Endothelial cell of umbilical vein (primary cell): Measurements from ENCODE around the gene TBC1D16. TPM values are rescaled to one million over a fixed set of nuclear protein-coding genes. Genes with fewer than 3 reads are reported as not detected.

ENCODE experiments used
- BruUV-seq: library from RNA; stranded (reverse); fragments of 400-500 nt; replicated peaks from 2 replicates; lab custom pipeline; 2021; lab: Mats Ljungman, UMichigan
- CTCF ChIA-PET: fragments of 300-600, 350-600 bp; sonication (Branson Sonifier 250); formaldehyde crosslinking; loops from one replicate; lab custom pipeline; 2021; ENCODE audit warnings: antibody characterized with exemption, inconsistent platforms; lab: Charles Lee
- POLR2A ChIA-PET: fragments of 300-600, 350-600 bp; sonication (Branson Sonifier 250); formaldehyde crosslinking; loops from one replicate; lab custom pipeline; 2021; ENCODE audit warnings: antibody characterized with exemption, inconsistent platforms; lab: Charles Lee
- DNase-seq: peaks from one replicate; pipeline ENCODE4 v3.0.0-alpha.2; 2011; ENCODE audit warnings: low read depth, low spot score
- FAIRE-seq: peaks from 2 replicates; lab custom pipeline; 2011; peaks lifted over from hg19 to GRCh38; lab: Jason Lieb, UNC
- H2AFZ ChIP-seq: 2 replicates; pipeline ENCODE4 v1.6.0; 2012; ENCODE audit warnings: low read depth, low read length, control low read depth, inconsistent platforms
- H3K27ac ChIP-seq: 2 replicates; pipeline ENCODE4 v1.5.1; 2011; ENCODE audit warnings: low read depth, mild to moderate bottlenecking, control low read depth, low read length, moderate library complexity; ENCODE audit not compliant: insufficient read depth
- H3K27me3 ChIP-seq, 2 experiments: 2 replicates each; pipeline versions ENCODE4 v1.6.0 to v1.6.1; 2011; ENCODE audit warnings: low read length in 2 of 2, mixed read lengths in 1 of 2; ENCODE audit not compliant: control insufficient read depth in 2 of 2, insufficient read depth in 2 of 2
- H3K36me3 ChIP-seq, 2 experiments: 2 replicates in 1 of 2; 3 replicates in 1 of 2; pipeline ENCODE4 v1.5.1; 2011; ENCODE audit warnings: low read length in 2 of 2, mild to moderate bottlenecking in 1 of 2, moderate library complexity in 1 of 2; ENCODE audit not compliant: control insufficient read depth in 2 of 2, insufficient read depth in 2 of 2; ENCODE audit errors: extremely low read depth in 1 of 2
- H3K4me1 ChIP-seq: 3 replicates; pipeline ENCODE4 v1.5.1; 2011; ENCODE audit warnings: mild to moderate bottlenecking, low read length; ENCODE audit not compliant: control insufficient read depth, insufficient read depth; ENCODE audit errors: extremely low read depth
- H3K4me2 ChIP-seq: 2 replicates; pipeline ENCODE4 v1.6.1; 2011; ENCODE audit warnings: low read length, control low read depth, mixed read lengths; ENCODE audit not compliant: insufficient read depth
- H3K4me3 ChIP-seq, 3 experiments: fragments of 200-600 bp in 1 of 3; sonication (generic), shearing (Covaris generic) in 1 of 3; replicated peaks in 1 of 3; 2 replicates each; pipeline ENCODE4 v1.5.1; 2011 to 2016; ENCODE audit warnings: control low read depth in 3 of 3, low read length in 3 of 3, mild to moderate bottlenecking in 2 of 3, inconsistent platforms in 1 of 3, low read depth in 1 of 3, moderate library complexity in 1 of 3; ENCODE audit not compliant: insufficient read depth in 1 of 3
- H3K79me2 ChIP-seq: 2 replicates; pipeline ENCODE4 v1.6.0; 2012; ENCODE audit warnings: low read length, inconsistent platforms; ENCODE audit not compliant: control insufficient read depth, insufficient read depth
- H3K9ac ChIP-seq: replicated peaks from 2 replicates; pipeline ENCODE3; 2011; ENCODE audit warnings: low read length, control low read depth; ENCODE audit not compliant: insufficient read depth; ENCODE audit errors: extremely low read depth
- H3K9me1 ChIP-seq: replicated peaks from 3 replicates; pipeline ENCODE4 v1.6.0; 2011; ENCODE audit warnings: mild to moderate bottlenecking, low read length; ENCODE audit not compliant: control insufficient read depth, insufficient read depth; ENCODE audit errors: extremely low read depth
- H3K9me3 ChIP-seq: replicated peaks from 2 replicates; pipeline ENCODE4 v1.5.1; 2012; ENCODE audit warnings: low read length, inconsistent platforms; ENCODE audit not compliant: control insufficient read depth, insufficient read depth
- H4K20me1 ChIP-seq: replicated peaks from 2 replicates; pipeline ENCODE3; 2011; ENCODE audit warnings: mild to moderate bottlenecking, low read length; ENCODE audit not compliant: control insufficient read depth, insufficient read depth; ENCODE audit errors: extremely low read depth
- CTCF ChIP-seq, 2 donors: IDR thresholded peaks; 1 replicate in 1 of 2; 2 replicates in 1 of 2; pipeline ENCODE4 v1.5.1; 2011; ENCODE audit warnings: low read length in 2 of 2, mild to moderate bottlenecking in 2 of 2, moderate library complexity in 2 of 2, control low read depth in 1 of 2, inconsistent platforms in 1 of 2, low read depth in 1 of 2; ENCODE audit not compliant: insufficient read depth in 1 of 2; ENCODE audit errors: extremely low read depth in 1 of 2
- EZH2 ChIP-seq: IDR thresholded peaks from 2 replicates; pipeline ENCODE4 v1.6.1; 2012; ENCODE audit warnings: borderline replicate concordance, low read depth, mild to moderate bottlenecking, moderate library complexity, low read length, inconsistent platforms; ENCODE audit not compliant: severe bottlenecking
- FOS ChIP-seq: IDR thresholded peaks from 2 replicates; pipeline ENCODE4 v1.6.1; 2011; ENCODE audit warnings: mild to moderate bottlenecking, low read length, moderate library complexity, borderline replicate concordance; ENCODE audit not compliant: insufficient read depth
- MAX ChIP-seq: IDR thresholded peaks from 2 replicates; pipeline ENCODE4 v1.6.1; 2011; ENCODE audit not compliant: insufficient read depth, insufficient read length
- MYC ChIP-seq: IDR thresholded peaks from one replicate; pipeline ENCODE4 v1.6.1; 2011; ENCODE audit warnings: mild to moderate bottlenecking, low read depth, low read length
- POLR2A ChIP-seq: IDR thresholded peaks from 2 replicates; pipeline ENCODE4 v1.6.1; 2012; ENCODE audit warnings: low read depth, mild to moderate bottlenecking, control low read depth, low read length
- POLR2AphosphoS5 ChIP-seq: IDR thresholded peaks from 2 replicates; pipeline ENCODE4 v1.6.1; 2012; ENCODE audit warnings: low read depth, mild to moderate bottlenecking, control low read depth, low read length, moderate library complexity; ENCODE audit not compliant: insufficient read depth
- dilution Hi-C: fragments of 300-500 bp; cut with MboI; formaldehyde crosslinking; loops from one replicate; pipeline ENCODE4 v1.15.0; 2019; ENCODE audit warnings: low sequenced_read_pairs; ENCODE audit not compliant: extremely low pct_ligation_motif_present
- intact Hi-C: fragments of 100-400 bp; cut with micrococcal nuclease; formaldehyde crosslinking; loops from one replicate; pipeline ENCODE4 v1.10.0; 2022
- polyA plus RNA-seq, 4 experiments: library from polyadenylated mRNA; depleted of rRNA in 3 of 4; stranded (reverse) in 3 of 4; unstranded in 1 of 4; fragments of >200 nt; gene quantifications; 2 replicates each; pipeline versions ENCODE4 v1.2.1 to v1.2.3, GENCODE V29; 2011 to 2012; ENCODE audit warnings: missing spikeins in 1 of 4
- total RNA-seq: library from RNA; stranded (reverse); gene quantifications from 2 replicates; pipeline ENCODE4 v1.2.3, GENCODE V29; 2021

Gene TBC1D16
- total and polyA plus RNA-seq, 2 donors (not counting 3 experiments of a cell fraction or from before 2014, with no cell fraction given), result 12.9 to 48.6 TPM

GRCh38 chr17:79914813-79915740 is 120.6 kb downstream of the TBC1D16 start:
- Histone ChIP-seq H3K9ac (no peak overlapping the region), H4K20me1 (no peaks in the 10 kb centered on the region), H3K36me3 (no peaks in the 10 kb centered on the region), H2AFZ (no peak overlapping the region), H3K9me1 (no peaks in the 10 kb centered on the region), H3K4me2 (no peak overlapping the region), H3K9me3 (no peaks in the 10 kb centered on the region), H3K79me2 (no peaks in the 10 kb centered on the region), H3K27me3 (no peaks in the 10 kb centered on the region), H3K4me1 (peaks cover 6% of the 10 kb centered on the region), H3K27ac (no peak overlapping the region), H3K4me3 (no peak overlapping the region)
- no TSS peak for BruUV-seq
- no peak for TF ChIP-seq CTCF (IDR thresholded peaks at IDR 0.05; ENCODE audit: extremely low read depth in 1 of 2, insufficient read depth in 1 of 2, low read depth in 1 of 2, low read length in 2 of 2)
- no peak for TF ChIP-seq MYC
- TF ChIP-seq EZH2, result no peak
- TF ChIP-seq POLR2A, result no peak
- no peak for TF ChIP-seq FOS
- no peak for TF ChIP-seq MAX
- TF ChIP-seq POLR2AphosphoS5, result no peak
- DNase-seq, result no peak
- FAIRE-seq, result no peak
- CTCF ChIA-PET, result interaction anchor here (1.2 to 2.8 kb wide), 8 partner anchors 9 to 174 kb away, joined by 3 to 10 read pairs (median 6); partner anchors contain the start of gene CBX4
- intact Hi-C loops (no loop called here), dilution Hi-C loops (no loop called here)
- POLR2A ChIA-PET, result no interaction called here
